Keratinocyte (primary cell): ENCODE measurements around the gene UBE2V1. TPM values are rescaled to one million over a fixed set of nuclear protein-coding genes. Genes with fewer than 3 reads are reported as not detected.

Source experiments
- DNase-seq: peaks from one replicate; pipeline ENCODE4 v3.0.0-alpha.2; 2011; ENCODE audit warnings: low read depth, missing footprints, low spot score
- FAIRE-seq: peaks from 2 replicates; lab custom pipeline; 2011; peaks lifted over from hg19 to GRCh38; lab: Jason Lieb, UNC
- H2AFZ ChIP-seq: 2 replicates; pipeline ENCODE4 v1.6.0; 2012; ENCODE audit warnings: low read length, control low read depth, inconsistent platforms; ENCODE audit not compliant: control insufficient read depth
- H3K27ac ChIP-seq: 2 replicates; pipeline ENCODE4 v1.5.1; 2011; ENCODE audit warnings: low read length; ENCODE audit not compliant: control insufficient read depth, insufficient read depth
- H3K27me3 ChIP-seq: 3 replicates; pipeline ENCODE4 v1.6.0; 2011; ENCODE audit warnings: low read length; ENCODE audit not compliant: control insufficient read depth, insufficient read depth; ENCODE audit errors: extremely low read depth
- H3K36me3 ChIP-seq, 2 experiments: 2 replicates in 1 of 2; 3 replicates in 1 of 2; pipeline ENCODE4 v1.5.1; 2011; ENCODE audit warnings: low read length in 2 of 2, mild to moderate bottlenecking in 1 of 2; ENCODE audit not compliant: control insufficient read depth in 2 of 2, insufficient read depth in 2 of 2; ENCODE audit errors: extremely low read depth in 1 of 2
- H3K4me1 ChIP-seq: 3 replicates; pipeline ENCODE4 v1.5.1; 2011; ENCODE audit warnings: low read length; ENCODE audit not compliant: control insufficient read depth, insufficient read depth; ENCODE audit errors: extremely low read depth
- H3K4me2 ChIP-seq: 3 replicates; pipeline ENCODE4 v1.6.0; 2011; ENCODE audit warnings: low read depth, low read length; ENCODE audit not compliant: control insufficient read depth, insufficient read depth; ENCODE audit errors: extremely low read depth
- H3K4me3 ChIP-seq, 3 experiments: fragments of 200-600 bp in 1 of 3; sonication (generic) in 1 of 3; 2 replicates in 2 of 3; 3 replicates in 1 of 3; pipeline ENCODE4 v1.5.1; 2011 to 2016; ENCODE audit warnings: low read length in 3 of 3, mild to moderate bottlenecking in 3 of 3, control low read depth in 2 of 3, inconsistent platforms in 1 of 3, low read depth in 1 of 3, mixed read lengths in 1 of 3, mixed run types in 1 of 3, moderate library complexity in 1 of 3; ENCODE audit not compliant: control insufficient read depth in 2 of 3, insufficient read depth in 2 of 3; ENCODE audit errors: extremely low read depth in 1 of 3
- H3K79me2 ChIP-seq: 2 replicates; pipeline ENCODE4 v1.6.0; 2012; ENCODE audit warnings: low read length; ENCODE audit not compliant: control insufficient read depth, insufficient read depth
- H3K9ac ChIP-seq: 3 replicates; pipeline ENCODE4 v1.6.0; 2011; ENCODE audit warnings: low read length; ENCODE audit not compliant: control insufficient read depth, insufficient read depth; ENCODE audit errors: extremely low read depth
- H3K9me1 ChIP-seq: 3 replicates; pipeline ENCODE4 v1.6.0; 2011; ENCODE audit warnings: low read length; ENCODE audit not compliant: control insufficient read depth, insufficient read depth; ENCODE audit errors: extremely low read depth
- H3K9me3 ChIP-seq: 2 replicates; pipeline ENCODE4 v1.5.1; 2012; ENCODE audit warnings: low read depth, low read length; ENCODE audit not compliant: control insufficient read depth
- H4K20me1 ChIP-seq: 3 replicates; pipeline ENCODE4 v1.6.0; 2011; ENCODE audit warnings: low read length; ENCODE audit not compliant: control insufficient read depth, insufficient read depth; ENCODE audit errors: extremely low read depth
- CTCF ChIP-seq, 3 experiments: IDR thresholded peaks in 1 of 3; conservative IDR thresholded peaks in 1 of 3; optimal IDR thresholded peaks in 1 of 3; 2 replicates in 2 of 3; 3 replicates in 1 of 3; pipeline versions ENCODE3 to v1.5.1; 2011; ENCODE audit warnings: low read length in 3 of 3, mild to moderate bottlenecking in 3 of 3, moderate library complexity in 2 of 3, control low read depth in 1 of 3, inconsistent platforms in 1 of 3; ENCODE audit not compliant: insufficient read depth in 2 of 3; ENCODE audit errors: extremely low read depth in 1 of 3
- EZH2 ChIP-seq: IDR thresholded peaks from one replicate; pipeline ENCODE4 v1.6.1; 2012; ENCODE audit warnings: inconsistent platforms, mild to moderate bottlenecking, low read length, moderate library complexity
- dilution Hi-C: fragments of 300-500 bp; cut with MboI; formaldehyde crosslinking; loops from one replicate; pipeline ENCODE4 v1.7.0; 2020; ENCODE audit warnings: low sequenced_read_pairs; ENCODE audit not compliant: extremely low pct_ligation_motif_present
- polyA plus RNA-seq, 5 experiments: library from polyadenylated mRNA; depleted of rRNA in 3 of 5; stranded (reverse) in 3 of 5; stranded (forward) in 1 of 5; unstranded in 1 of 5; fragments of >200 nt; gene quantifications; 1 replicate in 1 of 5; 2 replicates in 3 of 5; 3 replicates in 1 of 5; pipeline versions ENCODE4 v1.2.1 to v1.2.3, GENCODE V29; 2011 to 2012; ENCODE audit warnings: missing spikeins in 2 of 5, low read depth in 1 of 5, low replicate concordance in 1 of 5

The UBE2V1 gene
- polyA plus RNA-seq, 1 donor (not counting 4 experiments of a cell fraction or from before 2014, with no cell fraction given): 117 TPM

DNA sequence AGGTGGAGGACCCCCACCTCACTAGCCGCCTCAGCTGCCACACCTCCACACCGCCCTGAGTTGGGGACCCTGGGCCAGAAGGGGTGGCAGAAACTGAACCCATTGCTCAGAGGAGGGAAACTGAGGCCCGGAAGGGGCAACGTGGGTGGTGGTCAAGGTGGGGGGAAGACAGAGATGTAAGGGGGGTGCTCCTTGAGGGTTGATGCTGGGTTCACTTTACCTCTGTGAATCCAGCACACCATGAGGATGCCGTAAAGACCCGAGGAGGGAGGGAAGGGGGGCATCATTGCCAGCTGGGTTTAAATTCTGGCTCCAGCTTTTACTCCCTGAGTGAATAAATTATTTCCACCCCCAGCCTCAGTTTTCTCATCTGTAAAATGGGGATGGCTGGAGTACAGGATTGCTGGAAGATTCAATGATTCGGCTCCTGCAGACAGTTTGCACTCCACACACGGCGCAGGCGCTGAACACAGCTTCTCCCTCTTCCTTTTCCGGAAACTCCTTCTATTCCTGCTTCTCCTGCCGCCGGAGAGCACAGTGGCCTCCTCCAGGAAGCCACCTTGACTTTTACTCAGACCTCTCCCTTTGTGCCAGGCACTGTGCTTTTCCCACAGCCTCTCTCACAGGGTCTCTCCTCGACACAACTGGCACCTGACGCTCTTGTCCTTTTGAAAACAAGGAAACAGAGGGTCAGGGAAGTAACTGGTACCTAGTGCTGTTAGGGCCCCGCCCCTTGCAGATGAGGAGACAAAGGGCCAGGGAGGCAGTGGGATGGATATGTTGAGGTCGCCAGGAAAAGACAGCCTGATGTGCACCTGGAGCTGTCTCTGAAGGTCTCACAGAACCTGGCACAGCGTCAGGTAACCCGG, 59.4 kb downstream of the UBE2V1 start:
- Histone ChIP-seq H3K9me1 (no peaks in the 10 kb centered on the region), H3K4me3 (no peak overlapping the region), H4K20me1 (no peaks in the 10 kb centered on the region), H3K36me3 (no peaks in the 10 kb centered on the region), H3K27me3 (peaks cover 20% of the 10 kb centered on the region), H3K27ac (no peak overlapping the region), H3K9ac (no peak overlapping the region), H3K4me2 (no peak overlapping the region), H3K9me3 (no peaks in the 10 kb centered on the region), H3K79me2 (no peaks in the 10 kb centered on the region), H3K4me1 (no peaks in the 10 kb centered on the region), H2AFZ (no peak overlapping the region)
- DNase-seq (no peak), FAIRE-seq (no peak)
- dilution Hi-C loops: no loop called here
- TF ChIP-seq CTCF (optimal IDR thresholded peaks at IDR 0.05 in 1 of 3, IDR thresholded peaks at IDR 0.05 in 1 of 3, conservative IDR thresholded peaks at IDR 0.05 in 1 of 3; ENCODE audit: extremely low read depth in 1 of 3, insufficient read depth in 2 of 3, low read length in 3 of 3): no peak
- no peak for TF ChIP-seq EZH2

GRCh38 chr20:50052550-50053361, 60.2 kb downstream of the UBE2V1 start:
- Histone ChIP-seq H3K27me3 (peaks cover 20% of the 10 kb centered on the region), H3K9ac (no peak overlapping the region), H3K27ac (no peak overlapping the region), H3K9me3 (no peaks in the 10 kb centered on the region), H2AFZ (no peak overlapping the region), H4K20me1 (no peaks in the 10 kb centered on the region), H3K36me3 (no peaks in the 10 kb centered on the region), H3K79me2 (no peaks in the 10 kb centered on the region), H3K9me1 (no peaks in the 10 kb centered on the region), H3K4me1 (no peaks in the 10 kb centered on the region), H3K4me2 (no peak overlapping the region), H3K4me3 (no peak overlapping the region)
- no peak for DNase-seq
- no peak for FAIRE-seq
- dilution Hi-C loops: no loop called here
- TF ChIP-seq CTCF (optimal IDR thresholded peaks at IDR 0.05 in 1 of 3, IDR thresholded peaks at IDR 0.05 in 1 of 3, conservative IDR thresholded peaks at IDR 0.05 in 1 of 3; ENCODE audit: extremely low read depth in 1 of 3, insufficient read depth in 2 of 3, low read length in 3 of 3) (no peak), EZH2 (no peak)
